SK-N-SH (cell line): Measurements from ENCODE around the gene ZGPAT.

ENCODE experiments used
- CTCF ChIP-seq: fragments of 200-600 bp; sonication (generic); IDR thresholded peaks from 2 replicates; pipeline ENCODE4 v1.6.1; 2017; ENCODE audit warnings: antibody characterized with exemption, mild to moderate bottlenecking, moderate library complexity
- EP300 ChIP-seq, 2 experiments: IDR thresholded peaks; 2 replicates each; pipeline versions ENCODE4 v1.4.0 to v1.6.1; 2012; ENCODE audit warnings: borderline replicate concordance in 1 of 2, low read depth in 1 of 2, low read length in 1 of 2
- FOXJ3 ChIP-seq: sonication (generic); formaldehyde crosslinking; IDR thresholded peaks from 2 replicates; pipeline ENCODE4 v1.5.1; 2020; ENCODE audit warnings: mild to moderate bottlenecking, missing genetic modification reagents
- GABPA ChIP-seq: IDR thresholded peaks from 2 replicates; pipeline ENCODE4 v1.4.0; 2012; ENCODE audit warnings: low read depth, mild to moderate bottlenecking
- IRF3 ChIP-seq: fragments of 150-350 bp; IDR thresholded peaks from 2 replicates; pipeline ENCODE4 v1.6.1; 2016; ENCODE audit warnings: mild to moderate bottlenecking, low read depth, low read length
- MXI1 ChIP-seq: IDR thresholded peaks from 2 replicates; pipeline ENCODE4 v1.6.1; 2012; ENCODE audit warnings: mild to moderate bottlenecking, low read depth, low read length, improper control_type of control experiment
- NFIC ChIP-seq: IDR thresholded peaks from 2 replicates; pipeline ENCODE4 v1.4.0; 2012; ENCODE audit warnings: borderline replicate concordance
- POLR2AphosphoS5 ChIP-seq: IDR thresholded peaks from 2 replicates; pipeline ENCODE4 v1.6.1; 2012; ENCODE audit warnings: low read depth, low read length
- RAD21 ChIP-seq: IDR thresholded peaks from 2 replicates; pipeline ENCODE4 v1.6.1; 2012; ENCODE audit warnings: mild to moderate bottlenecking, low read length
- TAF1 ChIP-seq: IDR thresholded peaks from 2 replicates; pipeline ENCODE4 v1.6.1; 2012; ENCODE audit warnings: low read depth, mild to moderate bottlenecking, low read length, moderate library complexity, borderline replicate concordance
- TCF12 ChIP-seq: IDR thresholded peaks from 2 replicates; pipeline ENCODE4 v1.4.0; 2012
- TEAD4 ChIP-seq: IDR thresholded peaks from 2 replicates; pipeline ENCODE4 v1.4.0; 2012; ENCODE audit warnings: mild to moderate bottlenecking, borderline replicate concordance; ENCODE audit not compliant: insufficient read depth
- USF2 ChIP-seq: fragments of 150-350 bp; IDR thresholded peaks from 2 replicates; pipeline ENCODE4 v1.6.1; 2017; ENCODE audit warnings: antibody characterized with exemption, low read length, low read depth, borderline replicate concordance
- TF ChIP-seq, protein P1 (sequence below): IDR thresholded peaks from 2 replicates; pipeline ENCODE4 v1.4.0; 2012; ENCODE audit warnings: low read depth

- no peak for TF ChIP-seq CTCF
- TF ChIP-seq TAF1, result no peak
- no peak for TF ChIP-seq RAD21
- TF ChIP-seq TEAD4, result no peak
- TF ChIP-seq NFIC, result no peak
- TF ChIP-seq USF2, result no peak
- TF ChIP-seq EP300 (IDR thresholded peaks at IDR 0.05; ENCODE audit: borderline replicate concordance in 1 of 2, low read depth in 1 of 2, low read length in 1 of 2), result no peak
- no peak for TF ChIP-seq MXI1
- TF ChIP-seq TCF12, result no peak
- no peak for TF ChIP-seq GABPA
- TF ChIP-seq, protein P1, sequence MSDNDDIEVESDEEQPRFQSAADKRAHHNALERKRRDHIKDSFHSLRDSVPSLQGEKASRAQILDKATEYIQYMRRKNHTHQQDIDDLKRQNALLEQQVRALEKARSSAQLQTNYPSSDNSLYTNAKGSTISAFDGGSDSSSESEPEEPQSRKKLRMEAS, result no peak
- no peak for TF ChIP-seq IRF3
- no peak for TF ChIP-seq POLR2AphosphoS5
- no peak for TF ChIP-seq FOXJ3 (CRISPR knock-in tag)
Observed at GRCh38 chr20:63782051-63782471, 74.2 kb downstream of the ZGPAT start.
